Activated naive CD8-positive, alpha-beta T cell treated with anti-CD3 and anti-CD28 coated beads, Interleukin-2, amount 50 U/mL, for 24 hours (primary cell): ENCODE measurements around the gene RNF144B.

Experiments
- ATAC-seq: fragments of 150-1000 bp; cut with Tn5 transposase; one replicate; pipeline ENCODE4 v1.10.0; 2021
- DNase-seq: peaks from one replicate; pipeline ENCODE4 v3.0.0; 2021
- H3K27ac Mint-ChIP-seq: one replicate; pipeline ENCODE4 v1.8.0; 2021; ENCODE audit warnings: mild to moderate bottlenecking, mixed read lengths
- H3K27me3 Mint-ChIP-seq: one replicate; pipeline ENCODE4 v1.8.0; 2021; ENCODE audit warnings: mixed read lengths
- H3K36me3 Mint-ChIP-seq: one replicate; pipeline ENCODE4 v1.8.0; 2021; ENCODE audit warnings: low read depth, mixed read lengths
- H3K4me1 Mint-ChIP-seq: one replicate; pipeline ENCODE4 v1.8.0; 2021; ENCODE audit warnings: mixed read lengths
- H3K4me3 Mint-ChIP-seq: one replicate; pipeline ENCODE4 v1.8.0; 2021; ENCODE audit warnings: mild to moderate bottlenecking, moderate library complexity, mixed read lengths
- H3K9me3 Mint-ChIP-seq: one replicate; pipeline ENCODE4 v1.8.0; 2021; ENCODE audit warnings: mixed read lengths

RNF144B gene

DNA sequence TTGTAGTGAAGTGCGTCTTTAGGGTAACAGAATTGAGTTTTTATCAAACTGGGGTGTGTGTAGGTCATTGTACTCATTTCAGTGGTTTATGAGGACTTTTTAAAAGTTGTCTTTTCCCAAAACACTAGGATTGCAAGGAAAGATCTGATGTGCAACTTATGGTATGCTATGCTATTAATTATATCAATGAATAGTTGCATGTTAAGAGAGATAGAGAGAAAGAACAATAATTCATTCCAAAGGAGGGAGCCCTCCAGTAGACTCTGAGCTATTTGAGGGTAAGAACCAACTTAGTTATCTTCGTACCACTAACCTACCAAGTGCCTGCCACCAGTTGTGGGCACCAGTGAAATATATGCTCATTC is 117.1 kb downstream of the RNF144B start:
- DNase-seq (no peak), ATAC-seq (no peak)
- H3K27me3 Mint-ChIP-seq = peaks cover 1% of the 10 kb centered on the region
- H3K4me3 Mint-ChIP-seq = no peak overlapping the region
- H3K27ac Mint-ChIP-seq = no peak overlapping the region
- H3K9me3 Mint-ChIP-seq = no peaks in the 10 kb centered on the region
- H3K36me3 Mint-ChIP-seq = no peaks in the 10 kb centered on the region
- H3K4me1 Mint-ChIP-seq = peaks cover 7% of the 10 kb centered on the region

GRCh38 chr6:18506382-18507017 is 119.3 kb downstream of the RNF144B start:
- DNase-seq (no peak), ATAC-seq (no peak)
- peaks cover 22% of the 10 kb centered on the region for H3K4me1 Mint-ChIP-seq
- H3K4me3 Mint-ChIP-seq = no peak overlapping the region
- H3K27me3 Mint-ChIP-seq = peaks cover 1% of the 10 kb centered on the region
- no peak overlapping the region for H3K27ac Mint-ChIP-seq
- no peaks in the 10 kb centered on the region for H3K36me3 Mint-ChIP-seq
- no peaks in the 10 kb centered on the region for H3K9me3 Mint-ChIP-seq

- no peak overlapping the region for H3K4me3 Mint-ChIP-seq
- H3K27ac Mint-ChIP-seq = no peak overlapping the region
- H3K27me3 Mint-ChIP-seq = peaks cover 2% of the 10 kb centered on the region
- no peaks in the 10 kb centered on the region for H3K36me3 Mint-ChIP-seq
- no peak for DNase-seq
- H3K4me1 Mint-ChIP-seq = peaks cover 18% of the 10 kb centered on the region
- ATAC-seq = no peak
- no peaks in the 10 kb centered on the region for H3K9me3 Mint-ChIP-seq
These were observed 119.9 kb downstream of the RNF144B start for GRCh38 chr6:18507018-18507415.

DNA sequence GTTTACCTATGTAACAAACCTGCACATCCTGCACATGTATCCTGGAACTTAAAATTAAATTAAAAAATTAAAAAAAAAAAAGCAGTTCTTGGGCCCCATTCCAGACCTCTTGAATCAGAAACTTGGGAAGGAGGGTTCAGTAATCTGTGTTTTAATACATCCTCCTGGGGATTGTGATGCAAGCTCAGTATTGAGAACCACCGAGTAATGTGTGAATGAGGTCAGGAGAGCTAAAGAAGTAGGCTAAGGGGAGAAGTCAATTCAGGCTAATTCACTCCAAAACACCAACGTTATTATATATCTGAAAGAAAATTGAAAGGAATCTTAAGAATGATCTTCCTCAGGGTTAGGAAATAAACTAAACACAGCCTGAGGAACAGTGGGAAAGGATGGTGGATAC is 120.4 kb downstream of the RNF144B start:
- ATAC-seq (no peak), DNase-seq (no peak)
- Mint-ChIP-seq H3K36me3 (no peaks in the 10 kb centered on the region), H3K4me3 (no peak overlapping the region), H3K27me3 (peaks cover 4% of the 10 kb centered on the region), H3K9me3 (no peaks in the 10 kb centered on the region), H3K4me1 (peaks cover 22% of the 10 kb centered on the region), H3K27ac (no peak overlapping the region)

GRCh38 chr6:18509871-18510643 is 122.9 kb downstream of the RNF144B start:
- Mint-ChIP-seq H3K27ac (peak overlapping the region; percentile 55), H3K27me3 (peaks cover 9% of the 10 kb centered on the region), H3K36me3 (no peaks in the 10 kb centered on the region), H3K4me3 (no peak overlapping the region), H3K4me1 (peaks cover 39% of the 10 kb centered on the region), H3K9me3 (no peaks in the 10 kb centered on the region)
- ATAC-seq = peak; percentile 49
- peak; percentile 32 for DNase-seq

DNA sequence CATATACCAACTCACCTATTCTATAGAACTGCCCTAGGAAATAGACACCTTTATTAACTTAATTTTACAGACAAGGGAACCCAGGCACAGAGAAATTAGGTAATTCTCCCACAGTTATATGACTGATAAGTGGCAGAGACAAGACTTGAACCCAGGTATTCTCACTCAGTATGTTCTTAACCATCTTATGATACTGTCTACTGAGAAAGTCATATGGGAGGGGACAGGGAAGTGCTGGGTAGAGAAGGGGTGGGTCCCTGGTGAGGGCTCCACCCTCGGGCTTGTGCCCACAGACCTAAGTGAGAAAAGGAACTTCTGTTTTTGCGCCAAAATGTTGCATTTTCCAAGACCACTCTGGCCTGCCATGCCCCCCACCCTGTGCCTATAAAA is 123.5 kb downstream of the RNF144B start:
- DNase-seq = no peak
- Mint-ChIP-seq H3K27ac (peak overlapping the region; percentile 55), H3K4me1 (peaks cover 39% of the 10 kb centered on the region), H3K9me3 (no peaks in the 10 kb centered on the region), H3K36me3 (no peaks in the 10 kb centered on the region), H3K27me3 (peaks cover 10% of the 10 kb centered on the region), H3K4me3 (no peak overlapping the region)
- ATAC-seq = no peak

DNA sequence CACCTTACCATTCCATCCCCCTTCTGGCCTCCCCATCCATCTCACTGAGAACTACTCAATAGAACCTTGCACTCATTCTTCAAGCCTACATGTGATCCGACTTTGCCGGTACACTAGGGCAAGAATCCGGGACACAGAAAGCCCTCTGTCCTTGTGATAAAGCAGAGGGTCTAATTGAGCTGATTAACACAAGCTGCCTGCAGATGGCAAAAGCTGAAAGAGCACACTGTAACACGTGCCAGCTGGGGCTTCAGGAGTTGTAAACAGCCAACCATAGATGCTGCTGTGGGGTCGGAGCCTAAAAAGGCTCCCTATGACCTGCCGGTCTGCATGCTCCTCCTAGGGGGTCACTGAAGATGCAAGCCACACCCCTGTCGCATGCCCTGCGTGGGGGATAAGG is 124.1 kb downstream of the RNF144B start:
- DNase-seq = no peak
- Mint-ChIP-seq H3K4me3 (no peak overlapping the region), H3K27me3 (peaks cover 11% of the 10 kb centered on the region), H3K36me3 (no peaks in the 10 kb centered on the region), H3K9me3 (no peaks in the 10 kb centered on the region), H3K4me1 (peaks cover 39% of the 10 kb centered on the region), H3K27ac (no peak overlapping the region)
- ATAC-seq = no peak

- H3K9me3 Mint-ChIP-seq = no peaks in the 10 kb centered on the region
- DNase-seq (no peak), ATAC-seq (peak; percentile 86)
- H3K27ac Mint-ChIP-seq = no peak overlapping the region
- H3K27me3 Mint-ChIP-seq = peaks cover 18% of the 10 kb centered on the region
- H3K4me1 Mint-ChIP-seq = peaks cover 39% of the 10 kb centered on the region
- no peak overlapping the region for H3K4me3 Mint-ChIP-seq
- H3K36me3 Mint-ChIP-seq = no peaks in the 10 kb centered on the region
These were observed 126.2 kb downstream of the RNF144B start for GRCh38 chr6:18513253-18513798.

DNA sequence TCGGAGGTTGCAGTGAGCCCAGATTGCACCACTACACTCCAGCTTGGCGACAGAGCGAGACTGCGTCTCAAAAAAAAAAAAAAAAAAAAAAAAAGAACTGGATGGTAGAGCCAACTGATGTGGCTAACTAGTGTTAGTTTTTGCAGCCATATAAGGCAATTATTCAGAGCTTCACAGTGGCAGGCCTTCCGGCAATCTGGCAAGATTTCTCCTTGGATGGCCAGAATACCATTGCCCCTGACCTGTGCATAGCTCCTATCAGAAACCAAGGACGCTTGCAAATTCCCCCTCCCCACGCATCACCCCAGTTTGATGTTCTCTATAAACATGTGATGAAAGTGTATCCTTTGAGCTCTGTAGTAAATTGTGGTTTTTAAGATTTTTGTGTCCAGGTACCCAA is 127.0 kb downstream of the RNF144B start:
- no peak for DNase-seq

DNA sequence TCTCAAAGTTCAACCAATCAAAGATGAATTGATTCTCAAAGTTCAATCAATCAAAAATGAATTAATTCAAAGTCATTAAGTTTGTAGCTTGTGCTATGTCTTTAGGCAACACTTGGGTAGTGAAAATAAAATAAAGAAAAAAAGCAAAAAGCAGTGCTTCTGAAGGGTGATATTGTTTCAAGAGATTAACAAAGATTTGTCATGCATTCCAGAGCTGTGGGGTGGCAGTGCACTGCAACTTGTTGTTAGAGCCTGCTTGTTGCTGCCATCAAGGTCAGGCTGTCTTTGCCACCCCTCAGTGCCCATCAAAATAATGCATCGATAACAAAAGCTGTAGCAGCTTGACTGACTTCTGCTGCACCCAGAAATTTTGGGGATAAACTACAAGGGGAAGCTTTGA is 128.6 kb downstream of the RNF144B start:
- Mint-ChIP-seq H3K27me3 (peaks cover 18% of the 10 kb centered on the region), H3K4me1 (peaks cover 23% of the 10 kb centered on the region), H3K4me3 (no peak overlapping the region), H3K36me3 (no peaks in the 10 kb centered on the region), H3K9me3 (no peaks in the 10 kb centered on the region), H3K27ac (no peak overlapping the region)
- DNase-seq = no peak
- no peak for ATAC-seq

More for the DNA sequence above, 127.0 kb downstream of the RNF144B start:
- Mint-ChIP-seq H3K36me3 (no peaks in the 10 kb centered on the region), H3K9me3 (no peaks in the 10 kb centered on the region), H3K27me3 (peaks cover 18% of the 10 kb centered on the region), H3K27ac (no peak overlapping the region), H3K4me1 (peaks cover 39% of the 10 kb centered on the region), H3K4me3 (no peak overlapping the region)
- no peak for ATAC-seq
